HepG2 (cell line): Measurements from ENCODE around the gene MAP2K6. TPM values are rescaled to one million over a fixed set of nuclear protein-coding genes. Genes with fewer than 3 reads are reported as not detected.

Source experiments
- ATAC-seq: fragments of 200-7000 bp; cut with Tn5 transposase; 3 replicates; pipeline ENCODE4 v1.9.1; 2020; ENCODE audit warnings: mild to moderate bottlenecking, moderate library complexity
- BruUV-seq: library from RNA; stranded (reverse); fragments of 400-500 nt; replicated peaks from 2 replicates; lab custom pipeline; 2021; lab: Mats Ljungman, UMichigan
- CTCF ChIA-PET: fragments of 300-600 bp; formaldehyde crosslinking; extraction: SDS; loops from one replicate; lab custom pipeline; 2021; ENCODE audit warnings: low total read pairs, inconsistent platforms, low intra/inter-chr PET ratio; lab: Yijun Ruan, JAX
- POLR2A ChIA-PET: fragments of 350-600 bp; sonication (Branson Sonifier 250); formaldehyde crosslinking; loops from one replicate; lab custom pipeline; 2020; ENCODE audit warnings: antibody characterized with exemption, inconsistent platforms; lab: Yijun Ruan, JAX
- DNase-seq: peaks from one replicate; pipeline ENCODE4 v3.0.0-alpha.2; 2015; ENCODE audit warnings: low spot score
- FAIRE-seq: peaks from 3 replicates; lab custom pipeline; 2011; peaks lifted over from hg19 to GRCh38; lab: Jason Lieb, UNC
- H2AFZ ChIP-seq: one replicate; pipeline ENCODE4 v1.6.1; 2011; ENCODE audit warnings: low read length, inconsistent platforms
- H3K27ac ChIP-seq: fragments of 300-600 bp; 3 replicates; pipeline ENCODE4 v1.8.0; 2011; ENCODE audit warnings: mixed run types, mild to moderate bottlenecking, mixed read lengths, low read length, inconsistent platforms; ENCODE audit not compliant: insufficient read depth; ENCODE audit errors: extremely low read length
- H3K27me3 ChIP-seq, 2 experiments: fragments of 200-600 bp in 1 of 2; 2 replicates in 1 of 2; 3 replicates in 1 of 2; pipeline versions ENCODE4 v1.6.0 to v1.8.0; 2011; ENCODE audit warnings: low read length in 2 of 2, mild to moderate bottlenecking in 2 of 2, moderate library complexity in 2 of 2, inconsistent platforms in 1 of 2; ENCODE audit not compliant: insufficient read depth in 2 of 2, control insufficient read depth in 1 of 2
- H3K36me3 ChIP-seq, 2 experiments: fragments of 200-600 bp in 1 of 2; replicated peaks in 1 of 2; 2 replicates in 1 of 2; 3 replicates in 1 of 2; pipeline versions ENCODE4 v1.5.1 to v1.8.0; 2011; ENCODE audit warnings: low read length in 2 of 2, inconsistent platforms in 1 of 2; ENCODE audit not compliant: insufficient read depth in 2 of 2, control insufficient read depth in 1 of 2
- H3K4me1 ChIP-seq: 2 replicates; pipeline ENCODE4 v1.5.1; 2012; ENCODE audit warnings: low read length, inconsistent platforms; ENCODE audit not compliant: insufficient read depth
- H3K4me2 ChIP-seq: 2 replicates; pipeline ENCODE4 v1.6.0; 2011; ENCODE audit warnings: low read depth, low read length, inconsistent platforms
- H3K4me3 ChIP-seq, 3 experiments: fragments of 200-600 bp in 1 of 3; sonication (generic), shearing (Covaris generic) in 1 of 3; replicated peaks in 1 of 3; 2 replicates each; pipeline ENCODE4 v1.5.1; 2011 to 2016; ENCODE audit warnings: low read length in 3 of 3, inconsistent platforms in 2 of 3, low read depth in 2 of 3, mild to moderate bottlenecking in 2 of 3, control low read depth in 1 of 3, mixed read lengths in 1 of 3; ENCODE audit not compliant: insufficient read depth in 1 of 3
- H3K79me2 ChIP-seq: one replicate; pipeline ENCODE4 v1.6.1; 2011; ENCODE audit warnings: low read length, inconsistent platforms; ENCODE audit not compliant: insufficient read depth
- H3K9ac ChIP-seq: 2 replicates; pipeline ENCODE4 v1.6.0; 2011; ENCODE audit warnings: mild to moderate bottlenecking, low read depth, low read length, inconsistent platforms; ENCODE audit not compliant: insufficient read depth
- H3K9me3 ChIP-seq: 2 replicates; pipeline ENCODE4 v1.5.1; 2012; ENCODE audit warnings: mild to moderate bottlenecking, low read length
- H4K20me1 ChIP-seq: 2 replicates; pipeline ENCODE4 v1.6.0; 2011; ENCODE audit warnings: inconsistent platforms, mild to moderate bottlenecking, low read length, moderate library complexity; ENCODE audit not compliant: insufficient read depth
- AKAP8 ChIP-seq: sonication (generic); formaldehyde crosslinking; IDR thresholded peaks from 2 replicates; pipeline ENCODE4 v1.5.1; 2020; ENCODE audit warnings: mild to moderate bottlenecking, missing genetic modification reagents
- CHD4 ChIP-seq: fragments of 200-600 bp; sonication (generic); IDR thresholded peaks from 2 replicates; pipeline ENCODE4 v1.7.0; 2017; ENCODE audit warnings: mild to moderate bottlenecking, low read length, borderline replicate concordance
- JARID2 ChIP-seq: sonication (generic); formaldehyde crosslinking; IDR thresholded peaks from 2 replicates; pipeline ENCODE4 v1.8.1; 2023; ENCODE audit warnings: missing genetic modification reagents, inconsistent platforms; ENCODE audit not compliant: insufficient replicate concordance
- KLF9 ChIP-seq: IDR thresholded peaks from 2 replicates; pipeline ENCODE4 v1.6.1; 2016; ENCODE audit warnings: low read depth
- MLX ChIP-seq: IDR thresholded peaks from 2 replicates; pipeline ENCODE4 v1.6.1; 2016
- NBN ChIP-seq: fragments of 450-650 bp; conservative IDR thresholded peaks from 2 replicates; pipeline ENCODE4 v1.6.1; 2017
- SKI ChIP-seq: fragments of 450-650 bp; IDR thresholded peaks from one replicate; pipeline ENCODE4 v1.6.1; 2018; ENCODE audit warnings: mild to moderate bottlenecking; ENCODE audit not compliant: partially characterized antibody
- TBX3 ChIP-seq: fragments of 450-650 bp; IDR thresholded peaks from 2 replicates; pipeline ENCODE4 v1.6.1; 2017; ENCODE audit warnings: antibody characterized with exemption, mild to moderate bottlenecking, inconsistent platforms, borderline replicate concordance
- U2AF2 ChIP-seq: fragments of 200-400 bp; formaldehyde crosslinking; IDR thresholded peaks from 2 replicates; pipeline ENCODE4 v1.6.1; 2017; ENCODE audit warnings: low read depth, mild to moderate bottlenecking, low read length
- ZMAT3 ChIP-seq: sonication (generic); formaldehyde crosslinking; conservative IDR thresholded peaks from 2 replicates; pipeline ENCODE4 v1.7.0; 2021; ENCODE audit warnings: missing genetic modification reagents
- ZNF367 ChIP-seq: sonication (generic); formaldehyde crosslinking; IDR thresholded peaks from 2 replicates; pipeline ENCODE4 v1.4.0; 2020; ENCODE audit warnings: missing genetic modification reagents, borderline replicate concordance
- ZNF430 ChIP-seq: sonication (generic); formaldehyde crosslinking; IDR thresholded peaks from 2 replicates; pipeline ENCODE4 v1.9.0; 2021; ENCODE audit warnings: mild to moderate bottlenecking, missing genetic modification reagents
- ZNF614 ChIP-seq: IDR thresholded peaks from 2 replicates; pipeline ENCODE4 v1.6.1; 2018; ENCODE audit warnings: missing biosample characterization, missing genetic modification reagents, inconsistent platforms, borderline replicate concordance
- ZNF839 ChIP-seq: sonication (generic); formaldehyde crosslinking; IDR thresholded peaks from 2 replicates; pipeline ENCODE4 v1.4.0; 2020; ENCODE audit warnings: missing genetic modification reagents, mild to moderate bottlenecking, borderline replicate concordance
- ZNF891 ChIP-seq: sonication (generic); formaldehyde crosslinking; IDR thresholded peaks from 2 replicates; pipeline ENCODE4 v1.5.0; 2020; ENCODE audit warnings: mild to moderate bottlenecking, missing genetic modification reagents
- WGBS: methylation state at CpG from one replicate; pipeline ENCODE4 v1.1.6; 2017; ENCODE audit warnings: low lambda C conversion rate; 5-methylcytosine and 5-hydroxymethylcytosine counted together
- in situ Hi-C: cut with HindIII; loops from 2 replicates; pipeline ENCODE4 v1.10.0; 2017; ENCODE audit warnings: low pct_unique_long_range_greater_than_20kb; ENCODE audit not compliant: extremely low pct_ligation_motif_present
- intact Hi-C: fragments of 100-400 bp; cut with micrococcal nuclease; formaldehyde crosslinking; loops from one replicate; pipeline ENCODE4 v1.10.0; 2022; ENCODE audit not compliant: unreplicated experiment
- polyA plus RNA-seq, 8 experiments: library from polyadenylated mRNA; depleted of rRNA in 3 of 8; stranded (reverse) in 7 of 8; unstranded in 1 of 8; fragments of >200 nt; fragmentation: Illumina TruSeq in 4 of 8; extraction: Trizol in 4 of 8; gene quantifications; 2 replicates each; pipeline versions ENCODE4 v1.2.1 to v1.2.3, GENCODE V29; 2011 to 2016; ENCODE audit warnings: low read depth in 4 of 8, missing spikeins in 1 of 8, mixed read lengths in 1 of 8; ENCODE audit not compliant: insufficient read depth in 1 of 8
- total RNA-seq, 5 experiments: library from RNA; depleted of rRNA; stranded (reverse); fragments of >200 nt; fragmentation: Illumina TruSeq; extraction: Trizol; gene quantifications; 2 replicates each; pipeline ENCODE4 v1.2.3, GENCODE V29; 2016; ENCODE audit warnings: low read depth in 1 of 5
- TF ChIP-seq, protein P1 (sequence below), 2 experiments: sonication (generic) in 1 of 2; formaldehyde crosslinking in 1 of 2; IDR thresholded peaks; 2 replicates each; pipeline versions ENCODE4 v1.4.0 to v1.6.1; 2016 to 2020; ENCODE audit warnings: borderline replicate concordance in 1 of 2, low read depth in 1 of 2, mild to moderate bottlenecking in 1 of 2, missing genetic modification reagents in 1 of 2
- TF ChIP-seq, protein P2 (sequence below): sonication (generic); formaldehyde crosslinking; IDR thresholded peaks from 2 replicates; pipeline ENCODE4 v1.4.0; 2020; ENCODE audit warnings: missing genetic modification reagents

The MAP2K6 gene
- total and polyA plus RNA-seq, 2 of the 13 experiments (the other 11 are each of a cell fraction or from before 2014, with no cell fraction given) = 5.1 to 33.6 TPM

DNA sequence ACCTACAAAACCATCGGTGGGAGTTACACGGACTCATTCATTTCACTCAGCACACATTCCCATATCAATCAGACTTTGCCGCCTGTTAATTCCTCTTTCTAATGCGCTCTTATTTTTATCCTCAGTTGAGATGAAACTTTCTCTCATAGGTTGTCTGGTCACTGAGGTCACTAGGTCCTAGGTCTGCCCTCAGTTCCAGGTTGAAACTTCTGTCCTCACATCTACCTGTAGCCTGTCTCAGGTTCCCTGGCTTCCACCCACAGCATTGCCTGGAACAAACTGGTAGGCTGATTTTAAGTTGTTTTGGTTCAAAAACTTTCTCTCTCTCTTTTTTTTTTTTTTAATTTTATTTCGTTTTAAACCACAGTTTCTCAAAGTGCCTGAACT lies 119.7 kb downstream of the MAP2K6 start:
- Histone ChIP-seq H2AFZ (no peak overlapping the region), H4K20me1 (no peaks in the 10 kb centered on the region), H3K4me1 (no peaks in the 10 kb centered on the region), H3K4me2 (no peak overlapping the region), H3K36me3 (peaks cover 0 to 2% of the 10 kb centered on the region in 2 experiments; a peak in 1 of 5 replicates), H3K27me3 (no peaks in the 10 kb centered on the region), H3K9me3 (no peaks in the 10 kb centered on the region), H3K79me2 (no peaks in the 10 kb centered on the region), H3K9ac (no peak overlapping the region), H3K27ac (no peak overlapping the region), H3K4me3 (no peak overlapping the region)
- WGBS = 92% methylated on average over 5 of the region's 5 CpGs
- ChIA-PET POLR2A (no interaction called here), CTCF (no interaction called here)
- FAIRE-seq (no peak), DNase-seq (no peak), ATAC-seq (no peak)
- in situ Hi-C loops (no loop called here), intact Hi-C loops (no loop called here)
- TF ChIP-seq ZNF614 (CRISPR knock-in tag) (no peak), MLX (CRISPR knock-in tag) (no peak), ZNF839 (CRISPR knock-in tag) (no peak), CHD4 (no peak), ZNF891 (no peak), U2AF2 (no peak), ZMAT3 (CRISPR knock-in tag) (no peak), JARID2 (no peak), ZNF430 (CRISPR knock-in tag) (no peak), TBX3 (no peak), AKAP8 (no peak), NBN (no peak), KLF9 (CRISPR knock-in tag) (no peak), ZNF367 (no peak), SKI (no peak)
- TF ChIP-seq, protein P1, sequence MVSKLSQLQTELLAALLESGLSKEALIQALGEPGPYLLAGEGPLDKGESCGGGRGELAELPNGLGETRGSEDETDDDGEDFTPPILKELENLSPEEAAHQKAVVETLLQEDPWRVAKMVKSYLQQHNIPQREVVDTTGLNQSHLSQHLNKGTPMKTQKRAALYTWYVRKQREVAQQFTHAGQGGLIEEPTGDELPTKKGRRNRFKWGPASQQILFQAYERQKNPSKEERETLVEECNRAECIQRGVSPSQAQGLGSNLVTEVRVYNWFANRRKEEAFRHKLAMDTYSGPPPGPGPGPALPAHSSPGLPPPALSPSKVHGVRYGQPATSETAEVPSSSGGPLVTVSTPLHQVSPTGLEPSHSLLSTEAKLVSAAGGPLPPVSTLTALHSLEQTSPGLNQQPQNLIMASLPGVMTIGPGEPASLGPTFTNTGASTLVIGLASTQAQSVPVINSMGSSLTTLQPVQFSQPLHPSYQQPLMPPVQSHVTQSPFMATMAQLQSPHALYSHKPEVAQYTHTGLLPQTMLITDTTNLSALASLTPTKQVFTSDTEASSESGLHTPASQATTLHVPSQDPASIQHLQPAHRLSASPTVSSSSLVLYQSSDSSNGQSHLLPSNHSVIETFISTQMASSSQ (IDR thresholded peaks at IDR 0.05; ENCODE audit: low read depth) = no peak
- TF ChIP-seq, protein P1 (CRISPR knock-in tag; IDR thresholded peaks at IDR 0.05; ENCODE audit: borderline replicate concordance) = no peak
- TF ChIP-seq, protein P2, sequence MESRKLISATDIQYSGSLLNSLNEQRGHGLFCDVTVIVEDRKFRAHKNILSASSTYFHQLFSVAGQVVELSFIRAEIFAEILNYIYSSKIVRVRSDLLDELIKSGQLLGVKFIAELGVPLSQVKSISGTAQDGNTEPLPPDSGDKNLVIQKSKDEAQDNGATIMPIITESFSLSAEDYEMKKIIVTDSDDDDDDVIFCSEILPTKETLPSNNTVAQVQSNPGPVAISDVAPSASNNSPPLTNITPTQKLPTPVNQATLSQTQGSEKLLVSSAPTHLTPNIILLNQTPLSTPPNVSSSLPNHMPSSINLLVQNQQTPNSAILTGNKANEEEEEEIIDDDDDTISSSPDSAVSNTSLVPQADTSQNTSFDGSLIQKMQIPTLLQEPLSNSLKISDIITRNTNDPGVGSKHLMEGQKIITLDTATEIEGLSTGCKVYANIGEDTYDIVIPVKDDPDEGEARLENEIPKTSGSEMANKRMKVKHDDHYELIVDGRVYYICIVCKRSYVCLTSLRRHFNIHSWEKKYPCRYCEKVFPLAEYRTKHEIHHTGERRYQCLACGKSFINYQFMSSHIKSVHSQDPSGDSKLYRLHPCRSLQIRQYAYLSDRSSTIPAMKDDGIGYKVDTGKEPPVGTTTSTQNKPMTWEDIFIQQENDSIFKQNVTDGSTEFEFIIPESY = no peak
- no TSS peak for BruUV-seq
